GM23248 (cell line): ENCODE measurements around the gene KIRREL1. TPM values are rescaled to one million over a fixed set of nuclear protein-coding genes. Genes with fewer than 3 reads are reported as not detected.

ENCODE experiments used
- DNase-seq: peaks from one replicate; pipeline ENCODE4 v3.0.0-alpha.2; 2015
- H2AFZ ChIP-seq: fragments of 200-600 bp; sonication (generic); 2 replicates; pipeline ENCODE4 v1.6.1; 2016; ENCODE audit warnings: antibody characterized with exemption
- H3F3A ChIP-seq: fragments of 200-600 bp; sonication (generic); 2 replicates; pipeline ENCODE4 v1.6.1; 2016; ENCODE audit warnings: mild to moderate bottlenecking, antibody characterized with exemption, mixed run types; ENCODE audit not compliant: insufficient read depth
- H3K27ac ChIP-seq: fragments of 200-600 bp; sonication (generic); 2 replicates; pipeline ENCODE4 v1.5.1; 2016; ENCODE audit warnings: mild to moderate bottlenecking
- H3K27me3 ChIP-seq: fragments of 200-600 bp; sonication (generic); replicated peaks from 2 replicates; pipeline ENCODE4 v1.6.1; 2016; ENCODE audit warnings: mild to moderate bottlenecking; ENCODE audit not compliant: insufficient read depth
- H3K36me3 ChIP-seq: fragments of 200-600 bp; sonication (generic); 2 replicates; pipeline ENCODE4 v1.6.1; 2016; ENCODE audit warnings: low read depth, mild to moderate bottlenecking
- H3K4me1 ChIP-seq: fragments of 200-600 bp; sonication (generic); 2 replicates; pipeline ENCODE4 v1.6.1; 2016; ENCODE audit warnings: mild to moderate bottlenecking; ENCODE audit not compliant: insufficient read depth
- H3K4me2 ChIP-seq: fragments of 200-600 bp; sonication (generic); one replicate; pipeline ENCODE4 v1.6.1; 2016; ENCODE audit warnings: mild to moderate bottlenecking; ENCODE audit not compliant: unreplicated experiment
- H3K4me3 ChIP-seq: fragments of 200-600 bp; sonication (generic); 2 replicates; pipeline ENCODE4 v1.5.1; 2016; ENCODE audit warnings: mild to moderate bottlenecking
- H3K79me2 ChIP-seq: fragments of 200-600 bp; sonication (generic); 2 replicates; pipeline ENCODE4 v1.6.1; 2016; ENCODE audit warnings: mild to moderate bottlenecking; ENCODE audit not compliant: insufficient read depth
- H3K9ac ChIP-seq: fragments of 200-600 bp; sonication (generic); 2 replicates; pipeline ENCODE4 v1.6.1; 2016; ENCODE audit warnings: mild to moderate bottlenecking
- H3K9me2 ChIP-seq: fragments of 200-600 bp; sonication (generic); 2 replicates; pipeline ENCODE4 v1.6.1; 2016; ENCODE audit warnings: mixed run types, mild to moderate bottlenecking, moderate library complexity; ENCODE audit not compliant: insufficient read depth
- H3K9me3 ChIP-seq: fragments of 200-600 bp; sonication (generic); one replicate; pipeline ENCODE4 v1.6.1; 2017; ENCODE audit warnings: low read depth
- H4K20me1 ChIP-seq: fragments of 200-600 bp; sonication (generic); 2 replicates; pipeline ENCODE4 v1.6.0; 2016; ENCODE audit not compliant: insufficient read depth
- EZH2 ChIP-seq: fragments of 200-600 bp; sonication (generic); IDR thresholded peaks from 2 replicates; pipeline ENCODE4 v1.6.1; 2018; ENCODE audit warnings: antibody characterized with exemption, mild to moderate bottlenecking; ENCODE audit not compliant: insufficient read depth, poor library complexity, severe bottlenecking
- EZH2phosphoT487 ChIP-seq: fragments of 200-600 bp; sonication (generic); IDR thresholded peaks from 2 replicates; pipeline ENCODE4 v1.6.1; 2018; ENCODE audit warnings: antibody characterized with exemption, moderate library complexity, mild to moderate bottlenecking, low read depth; ENCODE audit not compliant: insufficient read depth
- WGBS, 2 experiments: methylation state at CpG; one replicate each; pipeline ENCODE4 v1.1.6; 2015 to 2017; ENCODE audit warnings: low lambda C conversion rate in 2 of 2, low coverage in 1 of 2; ENCODE audit errors: missing lambda C conversion rate in 2 of 2; 5-methylcytosine and 5-hydroxymethylcytosine counted together
- in situ Hi-C: fragments of 300-500 bp; cut with MboI; formaldehyde crosslinking; loops from 2 replicates; pipeline ENCODE4 v1.15.0; 2020
- polyA plus RNA-seq: library from polyadenylated mRNA; unstranded; fragments of >200 nt; fragmentation: Nextera tagmentation; extraction: Ambion mirVana; gene quantifications from 2 replicates; pipeline ENCODE4 v1.2.1, GENCODE V29; 2016
- total RNA-seq: library from RNA; depleted of rRNA; stranded (reverse); fragments of >200 nt; shearing (Covaris generic); gene quantifications from 2 replicates; pipeline ENCODE4 v1.2.3, GENCODE V29; 2014

KIRREL1 gene
- total and polyA plus RNA-seq, 2 experiments from 2014 or later, result 33.7 to 108 TPM

GRCh38 chr1:158118713-158119402, 125.4 kb downstream of the KIRREL1 start:
- in situ Hi-C loops, result no loop called here
- no peak overlapping the region for H3K27ac ChIP-seq
- TF ChIP-seq EZH2phosphoT487, result no peak
- no peak for TF ChIP-seq EZH2

GRCh38 chr1:158119976-158120653, 126.7 kb downstream of the KIRREL1 start:
- in situ Hi-C loops, result loop anchor here (10.0 kb wide), 1 partner anchor 535 kb away; no protein-coding TSS in a partner anchor
- H3K79me2 ChIP-seq, result no peaks in the 10 kb centered on the region
- no peaks in the 10 kb centered on the region for H3K4me1 ChIP-seq
- TF ChIP-seq EZH2phosphoT487 (no peak), EZH2 (no peak)
- H3K36me3 ChIP-seq, result no peaks in the 10 kb centered on the region
- H4K20me1 ChIP-seq, result no peaks in the 10 kb centered on the region
- 64 to 77% methylated on average over 5 of the region's 5 CpGs for WGBS, 2 experiments
- H3K9me2 ChIP-seq, result no peaks in the 10 kb centered on the region
- no peaks in the 10 kb centered on the region for H3K9me3 ChIP-seq
- H3K27ac ChIP-seq, result no peak overlapping the region
- H3K9ac ChIP-seq, result no peak overlapping the region
- H3K4me3 ChIP-seq, result no peak overlapping the region
- no peak overlapping the region for H3K4me2 ChIP-seq
- no peak overlapping the region for H2AFZ ChIP-seq
- H3F3A ChIP-seq, result no peaks in the 10 kb centered on the region
- H3K27me3 ChIP-seq, result no peaks in the 10 kb centered on the region
- DNase-seq, result no peak

More at GRCh38 chr1:158118713-158119402, 125.4 kb downstream of the KIRREL1 start:
- no peaks in the 10 kb centered on the region for H4K20me1 ChIP-seq
- H3K4me3 ChIP-seq, result no peak overlapping the region
- no peaks in the 10 kb centered on the region for H3K27me3 ChIP-seq
- peak; percentile 51 for DNase-seq
- H3K9me2 ChIP-seq, result no peaks in the 10 kb centered on the region
- WGBS, 2 experiments, result 27 to 46% methylated on average over 7 to 8 of the region's 8 CpGs
- no peaks in the 10 kb centered on the region for H3K79me2 ChIP-seq
- no peaks in the 10 kb centered on the region for H3F3A ChIP-seq
- H3K4me1 ChIP-seq, result no peaks in the 10 kb centered on the region
- no peak overlapping the region for H2AFZ ChIP-seq
- no peaks in the 10 kb centered on the region for H3K9me3 ChIP-seq
- no peak overlapping the region for H3K4me2 ChIP-seq
- no peaks in the 10 kb centered on the region for H3K36me3 ChIP-seq
- no peak overlapping the region for H3K9ac ChIP-seq

DNA sequence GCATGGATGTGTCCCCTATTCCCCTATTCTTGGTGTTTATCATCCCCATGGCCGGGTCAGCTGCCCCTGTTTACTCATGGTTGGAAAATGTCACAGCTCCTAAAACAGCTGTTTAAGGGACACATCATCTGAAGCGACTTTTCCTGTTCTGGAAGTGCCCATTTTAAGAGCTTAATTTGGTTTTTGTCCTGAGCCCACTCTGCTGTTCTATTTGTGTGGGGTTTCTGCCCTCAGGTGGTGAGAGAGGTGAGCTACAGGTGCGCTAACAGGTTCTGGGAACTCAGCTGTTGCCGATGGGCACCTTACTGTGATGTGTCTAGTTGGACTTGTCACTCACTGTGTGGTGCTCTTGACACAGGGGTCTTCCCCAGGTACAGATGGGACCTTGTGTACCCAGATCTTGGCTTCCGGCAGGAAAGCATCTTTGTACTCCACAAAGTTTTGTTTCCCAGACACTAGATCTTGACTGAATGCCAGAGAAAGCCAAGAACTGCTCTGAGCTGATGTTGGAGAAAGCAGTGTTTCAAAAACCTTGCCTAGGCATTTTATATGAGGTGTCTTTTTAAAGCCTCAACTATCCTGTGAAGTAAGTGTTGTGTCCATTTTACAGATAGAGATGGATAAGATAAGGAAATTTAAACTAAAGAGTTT, 128.3 kb downstream of the KIRREL1 start:
- TF ChIP-seq EZH2phosphoT487 (no peak), EZH2 (no peak)
- no peak overlapping the region for H3K27ac ChIP-seq
- H3F3A ChIP-seq, result no peaks in the 10 kb centered on the region
- H3K4me2 ChIP-seq, result no peak overlapping the region
- no peaks in the 10 kb centered on the region for H3K4me1 ChIP-seq
- no peak overlapping the region for H3K9ac ChIP-seq
- no peak overlapping the region for H2AFZ ChIP-seq
- H3K79me2 ChIP-seq, result no peaks in the 10 kb centered on the region
- H3K36me3 ChIP-seq, result no peaks in the 10 kb centered on the region
- no peak overlapping the region for H3K4me3 ChIP-seq
- H3K9me2 ChIP-seq, result no peaks in the 10 kb centered on the region
- H3K27me3 ChIP-seq, result no peaks in the 10 kb centered on the region
- no peaks in the 10 kb centered on the region for H4K20me1 ChIP-seq
- in situ Hi-C loops, result loop anchor here (10.0 kb wide), 1 partner anchor 537 kb away; no protein-coding TSS in a partner anchor
- H3K9me3 ChIP-seq, result no peaks in the 10 kb centered on the region
- 25% methylated on average over 5 of the region's 5 CpGs for WGBS, 2 experiments
- peak; percentile 56 for DNase-seq

DNA sequence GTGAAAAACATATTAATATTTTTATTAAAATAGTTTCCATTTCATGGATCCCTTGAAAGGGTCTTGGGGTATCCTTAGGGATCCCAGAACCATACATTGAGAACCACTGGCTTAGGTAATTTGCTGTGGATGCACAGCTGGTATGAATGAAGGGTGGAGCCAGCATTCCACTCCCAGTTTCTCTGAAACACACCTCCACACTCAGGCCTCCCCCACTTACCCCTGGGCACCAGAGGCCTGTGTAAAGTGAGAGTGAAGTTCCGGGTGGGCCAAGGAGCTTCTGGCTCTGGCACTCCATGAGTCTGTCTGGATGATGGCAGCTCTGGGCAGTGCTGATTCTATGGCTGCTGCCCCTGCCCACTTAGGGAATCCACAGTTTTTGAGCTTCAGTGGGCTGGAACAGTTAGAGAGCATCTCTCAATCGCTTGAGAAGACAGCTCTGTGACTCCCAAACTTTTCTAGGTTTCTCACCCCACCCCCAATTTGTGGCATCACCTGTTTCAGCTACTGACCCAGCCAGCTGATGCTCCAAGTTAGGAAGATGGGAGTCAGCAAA, 129.5 kb downstream of the KIRREL1 start:
- no peaks in the 10 kb centered on the region for H3K27me3 ChIP-seq
- no peaks in the 10 kb centered on the region for H3K4me1 ChIP-seq
- H3K79me2 ChIP-seq, result no peaks in the 10 kb centered on the region
- no peaks in the 10 kb centered on the region for H3F3A ChIP-seq
- TF ChIP-seq EZH2phosphoT487, result no peak
- no peak for TF ChIP-seq EZH2
- H3K27ac ChIP-seq, result no peak overlapping the region
- H3K36me3 ChIP-seq, result no peaks in the 10 kb centered on the region
- no peak overlapping the region for H2AFZ ChIP-seq
- H3K9me2 ChIP-seq, result no peaks in the 10 kb centered on the region
- no peak overlapping the region for H3K4me3 ChIP-seq
- H3K9me3 ChIP-seq, result no peaks in the 10 kb centered on the region
- in situ Hi-C loops, result loop anchor here (10.0 kb wide), 1 partner anchor 538 kb away; no protein-coding TSS in a partner anchor
- no peak overlapping the region for H3K4me2 ChIP-seq
- WGBS, 2 experiments, result 82 to 96% methylated on average over 2 of the region's 2 CpGs
- no peak overlapping the region for H3K9ac ChIP-seq
- no peaks in the 10 kb centered on the region for H4K20me1 ChIP-seq
- no peak for DNase-seq
